ENCODE data around the gene ALKBH4.

ALKBH4 gene

GRCh38 chr7:102432442-102433218 lies 32.0 kb downstream of the ALKBH4 start:
- Histone ChIP-seq H3K9ac (ENCODE audit: low read depth, low read length) (peak overlapping the region; percentile 75), H3K27ac (ENCODE audit: low read depth, low read length) (no peak overlapping the region), H3K27me3 (ENCODE audit: insufficient read depth, low read length) (no peaks in the 10 kb centered on the region), H3K4me3 (ENCODE audit: low read length) (peak overlapping the region; percentile 92), H3K36me3 (ENCODE audit: insufficient read depth, low read length) (0 out of 2 replicates have a peak, but pooled peaks cover 2% of the 10 kb centered on the region), H3K4me1 (ENCODE audit: insufficient read depth, low read length) (0 out of 2 replicates have a peak, but pooled peaks cover 11% of the 10 kb centered on the region), H3K9me3 (ENCODE audit: insufficient read depth, low read depth, low read length) (no peaks in the 10 kb centered on the region)
- 33% methylated on average over 27 of the region's 27 CpGs for WGBS

- Histone ChIP-seq H3K27ac (ENCODE audit: low read depth, low read length) (no peak overlapping the region), H3K36me3 (ENCODE audit: insufficient read depth, low read length) (peaks cover 4% of the 10 kb centered on the region; the same call in 1 of the 2 replicates), H3K4me1 (ENCODE audit: insufficient read depth, low read length) (0 out of 2 replicates have a peak, but pooled peaks cover 11% of the 10 kb centered on the region), H3K27me3 (ENCODE audit: insufficient read depth, low read length) (no peaks in the 10 kb centered on the region), H3K9me3 (ENCODE audit: insufficient read depth, low read depth, low read length) (no peaks in the 10 kb centered on the region), H3K4me3 (ENCODE audit: low read length) (no peak overlapping the region), H3K9ac (ENCODE audit: low read depth, low read length) (no peak overlapping the region)
- WGBS: 40% methylated on average over 17 of the region's 17 CpGs
Observed at GRCh38 chr7:102431617-102432298, 32.9 kb downstream of the ALKBH4 start.

DNA sequence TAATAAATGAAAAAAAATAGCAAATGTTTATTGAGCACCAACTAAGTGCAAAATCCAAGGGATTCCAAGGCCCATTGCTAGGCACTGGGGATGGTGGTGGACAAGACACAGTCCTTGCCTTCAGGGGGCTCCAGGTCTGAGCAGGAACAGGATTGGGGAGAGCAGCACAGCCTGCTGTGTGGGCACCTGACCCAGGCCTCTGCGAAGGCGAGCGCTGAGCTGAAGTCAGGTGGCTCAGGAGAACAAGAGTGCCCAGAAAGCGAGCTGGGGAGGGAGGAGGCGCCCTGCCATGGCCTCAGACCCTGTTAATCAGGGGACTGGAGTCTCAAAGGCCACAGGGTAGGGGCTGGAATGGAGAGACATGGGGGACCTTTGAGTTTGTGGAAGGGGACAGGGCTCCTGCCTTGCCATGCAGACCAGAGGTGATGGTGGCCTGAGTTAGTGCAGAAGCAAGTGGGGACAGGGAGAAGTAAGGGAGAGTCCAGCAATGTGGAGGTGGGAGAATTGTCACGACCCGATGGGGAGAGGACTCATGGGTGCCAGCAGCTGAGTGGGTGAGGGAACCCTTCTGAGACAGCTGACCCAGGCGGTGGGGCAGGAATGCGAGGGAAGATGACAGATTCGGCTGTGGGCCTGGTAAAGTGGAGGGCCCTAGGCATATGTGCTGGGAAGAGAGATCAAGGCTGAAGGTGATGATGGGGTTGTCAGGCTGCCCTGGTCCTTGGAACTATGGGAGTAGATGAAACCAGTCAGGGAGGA lies 35.3 kb downstream of the ALKBH4 start:
- Histone ChIP-seq H3K4me1 (ENCODE audit: insufficient read depth, low read length) (0 out of 2 replicates have a peak, but pooled peaks cover 12% of the 10 kb centered on the region), H3K9ac (ENCODE audit: low read depth, low read length) (no peak overlapping the region), H3K9me3 (ENCODE audit: insufficient read depth, low read depth, low read length) (no peaks in the 10 kb centered on the region), H3K27ac (ENCODE audit: low read depth, low read length) (no peak overlapping the region), H3K4me3 (ENCODE audit: low read length) (no peak overlapping the region), H3K27me3 (ENCODE audit: insufficient read depth, low read length) (no peaks in the 10 kb centered on the region), H3K36me3 (ENCODE audit: insufficient read depth, low read length) (peaks cover 28% of the 10 kb centered on the region)
- WGBS: 95% methylated on average over 10 of the region's 10 CpGs

DNA sequence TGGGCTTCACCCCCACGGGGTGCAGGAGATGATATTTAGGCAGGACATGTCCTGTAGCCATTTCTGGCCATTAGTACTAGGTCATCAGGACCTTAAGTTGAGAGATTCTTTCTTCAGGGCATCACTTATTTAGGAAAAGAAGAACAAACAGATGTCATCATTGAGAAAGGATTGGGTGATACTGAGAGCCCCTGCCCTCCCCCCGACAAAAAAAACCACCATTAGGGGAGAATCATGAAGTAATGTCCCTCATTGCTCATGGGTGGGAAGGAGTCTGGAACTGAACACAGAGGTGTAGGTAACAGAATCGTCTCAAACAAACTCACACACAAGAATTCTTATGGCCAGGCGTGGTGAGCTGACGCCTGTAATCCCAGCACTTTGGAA lies 37.7 kb downstream of the ALKBH4 start:
- Histone ChIP-seq H3K36me3 (ENCODE audit: insufficient read depth, low read length) (peaks cover 34% of the 10 kb centered on the region), H3K27me3 (ENCODE audit: insufficient read depth, low read length) (no peaks in the 10 kb centered on the region), H3K27ac (ENCODE audit: low read depth, low read length) (no peak overlapping the region), H3K4me3 (ENCODE audit: low read length) (no peak overlapping the region), H3K9ac (ENCODE audit: low read depth, low read length) (no peak overlapping the region), H3K4me1 (ENCODE audit: insufficient read depth, low read length) (peaks cover 17% of the 10 kb centered on the region; the same call in 1 of the 2 replicates), H3K9me3 (ENCODE audit: insufficient read depth, low read depth, low read length) (no peaks in the 10 kb centered on the region)
- WGBS: 94% methylated on average over 4 of the region's 5 CpGs

DNA sequence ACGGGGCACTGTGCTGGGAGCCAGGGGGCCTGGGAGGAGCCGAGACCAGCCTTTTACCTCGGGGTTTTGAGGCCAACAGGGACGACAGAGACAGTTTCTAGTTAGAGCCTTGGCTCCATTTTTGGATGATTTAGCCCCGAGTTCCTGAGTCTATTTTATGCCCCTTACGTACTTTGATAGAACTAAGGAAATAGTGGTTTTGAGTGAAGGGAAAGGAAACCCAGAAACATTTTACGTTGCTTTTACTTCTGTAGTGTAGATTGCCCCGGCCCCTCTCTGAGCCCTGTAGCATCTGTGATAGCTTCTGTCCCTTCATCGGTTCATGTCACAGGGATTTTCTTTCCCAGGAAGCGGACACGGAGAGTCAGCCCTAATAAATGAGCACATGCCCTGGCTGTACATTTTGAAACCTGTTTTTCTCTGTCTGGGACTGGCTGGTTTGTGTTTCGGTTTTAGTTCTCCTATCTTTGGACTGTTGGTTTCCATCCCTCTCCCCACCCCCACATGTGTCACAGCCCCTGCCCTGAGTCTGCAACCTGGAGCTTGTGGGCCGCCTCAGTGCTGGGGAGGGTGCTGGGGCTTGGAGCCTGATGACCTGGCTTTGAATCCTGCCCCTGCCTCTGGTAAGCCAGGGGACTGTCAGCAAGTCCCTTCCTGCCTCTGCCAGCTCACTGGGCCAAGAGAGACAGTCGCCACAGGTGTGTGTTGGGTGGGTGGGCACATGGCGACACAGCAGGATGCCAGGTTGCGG lies 38.2 kb downstream of the ALKBH4 start:
- Histone ChIP-seq H3K4me1 (ENCODE audit: insufficient read depth, low read length) (peaks cover 12% of the 10 kb centered on the region; the same call in 1 of the 2 replicates), H3K27ac (ENCODE audit: low read depth, low read length) (no peak overlapping the region), H3K9me3 (ENCODE audit: insufficient read depth, low read depth, low read length) (no peaks in the 10 kb centered on the region), H3K4me3 (ENCODE audit: low read length) (no peak overlapping the region), H3K36me3 (ENCODE audit: insufficient read depth, low read length) (peaks cover 38% of the 10 kb centered on the region), H3K27me3 (ENCODE audit: insufficient read depth, low read length) (no peaks in the 10 kb centered on the region), H3K9ac (ENCODE audit: low read depth, low read length) (no peak overlapping the region)
- 93% methylated on average over 16 of the region's 16 CpGs for WGBS

DNA sequence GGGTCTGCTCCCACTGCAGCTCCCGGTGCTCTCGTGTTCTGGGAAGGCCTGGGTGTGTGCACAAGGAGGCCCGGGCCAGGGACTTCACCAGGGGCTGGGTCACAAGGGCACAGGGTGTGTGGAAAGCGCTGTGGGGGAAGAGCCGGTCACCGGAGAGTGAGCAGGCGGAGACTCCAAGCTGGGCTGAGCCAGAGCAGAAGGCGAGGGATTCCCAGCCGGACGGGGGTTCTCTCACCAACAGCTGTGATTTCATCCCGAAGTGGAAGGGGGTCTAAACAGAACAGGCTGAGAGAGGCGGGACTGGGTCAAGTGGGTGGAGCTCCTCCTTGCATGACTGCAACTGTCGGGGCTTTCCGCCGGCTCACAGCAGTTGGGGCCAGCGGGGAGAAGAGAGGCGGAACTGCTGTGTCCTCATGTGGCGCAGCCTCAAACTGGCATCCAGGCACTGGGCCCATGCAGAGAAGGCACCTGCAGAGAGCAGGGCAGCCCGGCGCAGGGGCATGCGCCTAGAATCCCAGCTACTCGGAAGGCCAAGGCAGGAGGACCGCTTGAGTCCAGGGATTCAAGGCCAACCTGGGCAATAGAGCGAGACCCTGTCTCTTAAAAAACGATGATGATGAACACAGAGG lies 38.9 kb downstream of the ALKBH4 start:
- Histone ChIP-seq H3K4me1 (ENCODE audit: insufficient read depth, low read length) (peaks cover 8% of the 10 kb centered on the region; the same call in 1 of the 2 replicates), H3K27me3 (ENCODE audit: insufficient read depth, low read length) (no peaks in the 10 kb centered on the region), H3K36me3 (ENCODE audit: insufficient read depth, low read length) (peaks cover 42% of the 10 kb centered on the region), H3K27ac (ENCODE audit: low read depth, low read length) (no peak overlapping the region), H3K4me3 (ENCODE audit: low read length) (no peak overlapping the region), H3K9ac (ENCODE audit: low read depth, low read length) (no peak overlapping the region), H3K9me3 (ENCODE audit: insufficient read depth, low read depth, low read length) (no peaks in the 10 kb centered on the region)
- 78% methylated on average over 25 of the region's 25 CpGs for WGBS

- WGBS: 89% methylated on average over 13 of the region's 13 CpGs
- no peak overlapping the region for H3K9ac ChIP-seq (ENCODE audit: low read depth, low read length)
- H3K4me3 ChIP-seq (ENCODE audit: low read length): no peak overlapping the region
Observed at GRCh38 chr7:102424787-102425218, 39.9 kb downstream of the ALKBH4 start.

GRCh38 chr7:102424129-102424551 lies 40.5 kb downstream of the ALKBH4 start:
- Histone ChIP-seq H3K4me3 (ENCODE audit: low read length) (no peak overlapping the region), H3K4me1 (ENCODE audit: insufficient read depth, low read length) (peaks cover 6% of the 10 kb centered on the region; the same call in 1 of the 2 replicates), H3K9me3 (ENCODE audit: insufficient read depth, low read depth, low read length) (no peaks in the 10 kb centered on the region), H3K27ac (ENCODE audit: low read depth, low read length) (no peak overlapping the region), H3K9ac (ENCODE audit: low read depth, low read length) (peak overlapping the region; percentile 49), H3K36me3 (ENCODE audit: insufficient read depth, low read length) (peaks cover 53% of the 10 kb centered on the region), H3K27me3 (ENCODE audit: insufficient read depth, low read length) (no peaks in the 10 kb centered on the region)
- 73% methylated on average over 12 of the region's 12 CpGs for whole genome bisulfite sequencing

More at GRCh38 chr7:102424787-102425218, 39.9 kb downstream of the ALKBH4 start:
- peaks cover 6% of the 10 kb centered on the region; the same call in 1 of the 2 replicates for H3K4me1 ChIP-seq (ENCODE audit: insufficient read depth, low read length)
- no peaks in the 10 kb centered on the region for H3K27me3 ChIP-seq (ENCODE audit: insufficient read depth, low read length)
- H3K27ac ChIP-seq (ENCODE audit: low read depth, low read length): no peak overlapping the region
- H3K9me3 ChIP-seq (ENCODE audit: insufficient read depth, low read depth, low read length): no peaks in the 10 kb centered on the region
- peaks cover 49% of the 10 kb centered on the region for H3K36me3 ChIP-seq (ENCODE audit: insufficient read depth, low read length)

DNA sequence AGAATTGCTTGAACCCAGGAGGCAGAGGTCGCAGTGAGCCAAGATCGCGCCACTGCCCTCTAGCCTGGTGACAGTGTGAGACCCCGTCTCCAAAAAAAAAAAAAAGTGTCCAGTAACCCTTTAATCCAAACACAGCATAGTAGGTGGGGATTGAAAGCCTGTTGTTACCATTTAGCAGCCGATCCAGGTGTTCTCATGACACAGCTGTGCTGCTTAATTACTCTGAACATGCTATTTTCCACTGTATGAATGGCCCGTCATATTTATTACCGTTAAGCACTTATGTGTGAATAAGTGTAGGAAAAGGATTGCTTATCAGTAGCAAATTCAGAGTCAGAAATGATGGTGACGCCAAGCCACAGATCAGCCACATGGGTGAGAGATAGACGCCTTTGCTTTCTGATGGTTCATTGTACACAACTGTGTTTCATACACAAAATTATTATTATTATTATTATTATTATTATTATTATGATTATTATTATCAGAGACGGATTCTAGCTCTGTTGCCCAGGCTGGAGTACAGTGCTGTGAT lies 42.9 kb downstream of the ALKBH4 start:
- H3K27me3 ChIP-seq (ENCODE audit: insufficient read depth, low read length): no peaks in the 10 kb centered on the region
- WGBS: 95% methylated on average over 9 of the region's 10 CpGs
- peaks cover 6% of the 10 kb centered on the region; the same call in 1 of the 2 replicates for H3K4me1 ChIP-seq (ENCODE audit: insufficient read depth, low read length)
- no peak overlapping the region for H3K4me3 ChIP-seq (ENCODE audit: low read length)
- H3K27ac ChIP-seq (ENCODE audit: low read depth, low read length): no peak overlapping the region
- H3K9ac ChIP-seq (ENCODE audit: low read depth, low read length): no peak overlapping the region
- no peaks in the 10 kb centered on the region for H3K9me3 ChIP-seq (ENCODE audit: insufficient read depth, low read depth, low read length)
- H3K36me3 ChIP-seq (ENCODE audit: insufficient read depth, low read length): peaks cover 63% of the 10 kb centered on the region

- H3K4me3 ChIP-seq (ENCODE audit: low read length): no peak overlapping the region
- no peaks in the 10 kb centered on the region for H3K27me3 ChIP-seq (ENCODE audit: insufficient read depth, low read length)
- no peaks in the 10 kb centered on the region; the same call in 1 of the 2 replicates for H3K4me1 ChIP-seq (ENCODE audit: insufficient read depth, low read length)
- H3K9me3 ChIP-seq (ENCODE audit: insufficient read depth, low read depth, low read length): no peaks in the 10 kb centered on the region
- 98% methylated on average over 5 of the region's 5 CpGs for WGBS
- H3K9ac ChIP-seq (ENCODE audit: low read depth, low read length): no peak overlapping the region
- no peak overlapping the region for H3K27ac ChIP-seq (ENCODE audit: low read depth, low read length)
- H3K36me3 ChIP-seq (ENCODE audit: insufficient read depth, low read length): peaks cover 63% of the 10 kb centered on the region
Observed at GRCh38 chr7:102418592-102418991, 46.1 kb downstream of the ALKBH4 start.

Data from HUES64 (cell line).